HG02610 (cell line): ENCODE measurements around the gene MGA.

Experiments
- ATAC-seq: cut with Tn5 transposase; IDR thresholded peaks from one replicate; pipeline ENCODE4 v1.9.1; 2021; ENCODE audit warnings: mild to moderate bottlenecking, moderate library complexity; ENCODE audit not compliant: unreplicated experiment

Gene MGA

GRCh38 chr15:41780266-41780665 lies 120.1 kb downstream of the MGA start:
- no peak for ATAC-seq

DNA sequence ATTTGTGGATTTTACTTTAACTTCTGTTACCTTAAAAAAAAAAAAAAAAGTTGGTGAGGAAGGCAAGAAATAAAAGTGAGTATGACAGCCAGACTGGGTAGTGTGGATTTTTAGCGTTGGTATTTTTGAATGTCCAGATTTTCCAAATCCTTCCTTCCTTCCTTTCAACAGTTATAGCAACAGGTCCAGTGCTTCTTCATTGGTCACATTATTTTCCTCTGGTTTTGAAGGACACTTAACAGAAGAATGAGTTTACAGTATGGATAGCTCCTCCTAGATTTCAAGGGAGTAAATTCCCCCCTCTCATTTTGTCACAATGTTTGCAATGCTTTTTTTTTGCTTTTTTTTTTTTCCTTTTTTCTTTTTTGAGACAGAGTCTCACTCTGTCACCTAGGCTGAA lies 120.5 kb downstream of the MGA start:
- ATAC-seq: no peak

DNA sequence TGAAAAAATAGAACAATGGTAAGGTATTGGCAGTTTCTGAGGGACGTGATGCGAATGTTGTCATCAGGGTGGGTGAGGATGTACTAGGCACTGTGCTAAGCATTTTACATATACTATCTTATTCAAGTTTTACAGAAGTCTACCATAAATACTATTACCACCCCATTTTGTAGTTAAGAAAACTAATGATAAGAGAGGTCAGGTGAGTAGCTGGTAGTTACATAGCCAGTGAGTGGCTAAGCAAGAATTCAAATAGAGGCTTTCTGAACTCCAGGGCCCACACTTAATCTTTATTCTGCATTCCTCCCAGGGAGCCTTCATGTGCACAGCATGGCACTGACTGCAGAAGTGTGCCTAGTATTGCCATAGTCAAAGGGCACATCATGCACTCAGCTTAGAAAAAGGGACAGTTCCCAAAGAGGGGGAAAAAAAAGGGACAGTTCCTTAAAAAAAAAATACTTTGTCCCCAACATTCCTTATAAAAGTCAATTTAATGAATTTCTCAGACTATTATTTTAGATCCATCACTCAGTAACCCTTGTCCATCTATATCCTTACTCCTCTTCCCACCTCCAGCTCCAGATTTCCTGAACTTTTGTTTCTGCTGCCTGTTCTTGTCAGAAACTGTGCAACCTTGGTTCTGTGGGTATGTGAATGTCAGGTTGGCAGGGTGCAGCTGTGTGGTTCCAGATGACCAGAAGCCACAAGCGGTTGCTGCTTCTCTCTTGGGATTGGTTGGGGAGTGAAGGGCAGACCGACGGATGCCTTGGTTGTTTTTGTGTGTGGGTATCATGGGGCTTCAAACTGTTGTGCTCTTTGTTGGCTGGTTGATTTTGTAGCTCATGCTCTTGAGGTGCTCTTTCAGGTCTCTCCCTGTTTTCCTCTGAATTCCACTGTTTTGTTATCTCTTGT lies 122.4 kb downstream of the MGA start:
- peak; percentile 44 for ATAC-seq

- no peak for ATAC-seq
These were observed 123.1 kb downstream of the MGA start for GRCh38 chr15:41783296-41783695.

GRCh38 chr15:41788262-41788661 lies 128.1 kb downstream of the MGA start:
- ATAC-seq: no peak

GRCh38 chr15:41789236-41789635 lies 129.0 kb downstream of the MGA start:
- ATAC-seq: no peak

DNA sequence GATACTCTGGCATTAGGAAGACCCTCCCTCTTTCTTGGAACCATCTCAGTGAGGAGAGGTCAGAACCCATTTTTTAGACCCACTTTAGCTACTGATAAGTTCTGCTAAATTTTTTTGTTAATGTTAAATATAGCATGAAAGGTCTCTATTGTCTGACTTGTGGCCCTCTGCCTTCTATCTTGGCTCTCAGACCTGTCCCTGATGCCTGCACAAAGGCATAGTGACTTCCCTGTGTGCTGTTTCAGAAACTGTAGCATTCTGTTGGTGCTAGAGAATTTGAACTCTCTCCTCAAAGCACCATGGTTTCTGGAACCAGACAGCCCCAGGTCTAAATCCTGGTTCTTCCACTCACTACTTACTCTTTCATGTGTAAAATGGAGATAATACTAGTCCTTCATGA lies 129.5 kb downstream of the MGA start:
- ATAC-seq: no peak

GRCh38 chr15:41790169-41790568 lies 130.0 kb downstream of the MGA start:
- no peak for ATAC-seq

DNA sequence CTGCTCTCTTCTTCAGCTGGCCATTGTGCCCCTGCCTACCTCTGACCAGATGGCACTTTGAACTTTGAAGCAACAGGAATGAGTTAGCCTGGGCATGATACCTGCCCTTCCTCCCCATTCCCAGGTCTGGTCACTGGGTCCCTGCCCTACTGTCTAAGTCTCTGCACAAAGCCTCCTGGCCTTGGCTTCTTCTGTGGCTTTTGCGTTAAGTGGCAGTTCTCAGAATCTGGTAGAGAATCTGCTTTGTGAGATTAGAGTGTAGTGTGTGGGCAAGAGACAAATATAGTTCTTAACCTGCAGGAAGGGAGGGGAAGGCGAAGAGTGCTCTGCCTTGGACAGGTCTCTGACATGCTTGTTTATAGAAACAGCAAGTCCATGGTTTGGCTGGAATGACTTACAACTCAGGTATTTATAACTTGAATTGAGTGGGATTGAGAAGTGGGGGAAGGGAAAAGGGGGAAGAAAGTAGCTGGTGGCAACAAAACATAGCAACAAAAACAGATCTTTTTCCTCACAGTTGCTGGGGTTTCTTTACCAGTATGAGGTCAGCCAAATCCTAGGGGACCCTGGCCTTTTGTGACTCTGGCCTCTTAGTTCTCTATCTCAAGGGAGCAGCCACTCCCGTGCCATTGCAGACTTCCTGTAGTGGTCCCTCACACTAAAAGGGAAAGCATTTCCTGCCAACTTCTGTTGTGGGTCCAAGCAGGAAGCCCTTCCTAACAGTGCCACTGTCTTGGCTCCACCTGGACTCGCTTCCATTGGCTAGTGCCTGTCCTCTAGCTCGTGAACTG lies 130.7 kb downstream of the MGA start:
- ATAC-seq: no peak

GRCh38 chr15:41791547-41791937 lies 131.3 kb downstream of the MGA start:
- ATAC-seq: no peak

DNA sequence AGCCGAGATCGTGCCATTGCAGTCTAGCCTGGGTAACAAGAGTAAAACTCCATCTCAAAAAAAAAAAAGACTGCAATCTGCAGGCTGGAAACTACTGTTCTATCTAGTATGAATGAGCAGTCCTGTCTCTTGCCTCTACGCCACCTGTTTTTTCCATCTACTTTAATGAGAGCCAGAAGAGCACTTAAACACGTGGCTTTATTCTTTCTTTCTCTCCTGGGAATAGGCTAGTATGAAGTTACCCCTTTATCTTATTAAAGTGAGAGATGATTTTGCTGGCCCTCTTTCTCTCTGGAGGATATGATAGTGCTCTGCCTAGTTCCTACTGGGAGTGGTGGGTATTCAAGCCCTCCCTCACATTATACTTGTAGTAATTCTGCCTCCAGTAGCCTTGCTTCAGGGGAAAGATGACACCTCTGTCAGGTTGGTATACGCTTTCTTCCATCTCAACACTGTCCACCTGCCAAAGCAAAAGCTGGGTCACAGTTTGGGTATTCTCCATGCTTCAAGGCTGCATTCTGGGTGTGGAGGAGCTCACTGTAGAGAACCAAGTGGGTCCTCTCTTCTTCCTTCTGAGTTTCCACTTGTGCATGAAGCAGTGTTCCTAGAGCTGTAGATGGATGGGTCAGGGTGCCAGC lies 131.9 kb downstream of the MGA start:
- ATAC-seq: no peak

- ATAC-seq: no peak
These were observed 133.9 kb downstream of the MGA start for GRCh38 chr15:41794081-41794480.

GRCh38 chr15:41795996-41796856 lies 136.0 kb downstream of the MGA start:
- no peak for ATAC-seq

- no peak for ATAC-seq
These were observed 137.2 kb downstream of the MGA start for GRCh38 chr15:41797201-41797944.

- ATAC-seq: peak; percentile 46
These were observed 138.6 kb downstream of the MGA start for GRCh38 chr15:41798607-41799487.

DNA sequence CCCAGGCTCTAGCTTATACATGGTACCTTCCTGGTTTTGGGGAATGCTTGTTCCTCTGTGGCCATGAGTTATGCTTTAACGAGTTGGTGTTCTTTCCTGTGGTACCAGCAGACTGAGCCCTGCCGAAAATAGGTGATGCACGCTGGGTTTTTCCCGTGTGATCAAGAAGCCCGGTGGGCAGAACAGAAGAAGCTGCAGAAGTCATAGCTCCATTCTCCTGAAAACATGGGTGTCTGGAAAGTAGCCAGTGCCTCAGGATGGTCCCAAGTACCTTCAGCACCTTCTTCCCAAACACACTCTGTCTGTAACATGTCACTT lies 139.2 kb downstream of the MGA start:
- peak; percentile 56 for ATAC-seq

DNA sequence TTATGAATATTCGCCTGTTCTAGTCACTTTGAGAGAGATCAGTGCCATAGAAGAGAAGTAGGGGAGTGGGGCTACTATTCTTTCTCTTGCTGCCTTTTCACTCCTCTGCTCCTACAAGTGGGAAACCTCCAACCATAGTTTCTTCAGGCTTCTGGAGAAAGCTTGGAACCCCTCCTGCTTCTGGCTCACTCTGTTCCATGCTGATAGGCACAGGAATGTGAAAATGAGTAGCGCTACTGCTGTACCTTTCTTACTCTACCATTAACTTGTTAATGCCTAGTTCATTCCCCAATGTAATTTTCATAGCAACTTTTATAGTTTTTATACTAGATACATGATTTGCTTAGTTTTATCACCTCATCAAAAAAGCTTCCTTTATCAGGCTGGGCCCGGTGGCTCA lies 141.0 kb downstream of the MGA start:
- no peak for ATAC-seq

DNA sequence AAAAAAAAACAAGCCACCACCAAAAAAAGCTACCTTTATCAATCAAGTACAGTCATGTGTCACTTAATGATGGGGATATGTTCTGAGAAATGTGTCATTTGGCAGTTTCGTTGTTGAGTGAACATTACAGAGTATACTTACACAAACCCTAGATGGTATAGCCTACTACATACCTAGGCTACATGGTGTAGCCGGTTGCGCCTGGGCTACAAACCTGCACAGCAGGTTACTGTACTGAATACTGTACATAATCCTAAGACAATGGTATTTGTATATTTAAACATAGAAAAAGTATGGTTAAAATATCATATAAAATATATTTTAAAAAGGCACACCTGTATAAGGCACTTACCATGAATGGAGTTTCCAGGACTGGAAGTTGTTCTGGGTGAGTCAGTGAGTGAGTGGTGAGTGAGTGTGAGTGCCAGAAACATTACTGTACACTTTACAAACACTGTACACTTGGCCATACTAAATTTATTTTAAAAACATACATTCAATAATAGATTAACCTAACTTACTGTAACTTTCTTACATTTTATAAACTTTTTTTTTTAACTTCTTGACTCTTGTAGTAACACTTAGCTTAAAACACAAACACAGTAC lies 141.7 kb downstream of the MGA start:
- no peak for ATAC-seq

DNA sequence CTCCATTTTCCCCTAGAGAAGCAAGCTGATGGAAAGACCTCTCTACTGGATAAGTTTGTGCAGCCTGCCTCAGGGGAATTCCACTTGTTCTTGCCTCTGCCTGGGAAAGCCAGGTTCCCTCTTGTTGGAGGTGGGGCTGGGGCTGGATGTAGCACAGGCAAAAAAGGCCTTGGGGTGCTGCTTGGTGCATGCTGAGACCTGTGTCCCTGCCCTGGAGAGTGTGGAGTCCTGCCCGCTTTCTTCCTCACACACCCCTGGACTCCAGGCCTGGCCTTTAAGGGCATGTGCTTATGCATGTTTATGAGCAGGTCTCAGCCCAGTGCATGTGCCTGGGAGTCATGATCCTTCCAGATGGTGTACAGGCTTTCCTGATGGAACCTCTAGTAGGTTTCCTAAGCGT lies 144.2 kb downstream of the MGA start:
- no peak for ATAC-seq
